ENCODE results near the gene NLRP11. TPM values are rescaled to one million over a fixed set of nuclear protein-coding genes. Genes with fewer than 3 reads are reported as not detected.
"Not testable (repeated sequence)": the region's sequence is repeated elsewhere in the genome, so short reads cannot be mapped to it uniquely, and the experiment has no call there.

The NLRP11 gene
- total and polyA plus RNA-seq, 5 experiments from 2014 or later = not detected

GRCh38 chr19:55769632-55770031 lies 62.2 kb downstream of the NLRP11 start:
- POLR2A ChIA-PET, H3K27ac Mint-ChIP-seq, H3K4me3 Mint-ChIP-seq, H3K4me1 Mint-ChIP-seq, DNase-seq, ATAC-seq: not testable (repeated sequence)
- H3K27me3 Mint-ChIP-seq = peaks cover 19 to 54% (median 21%) of the 10 kb centered on the region in 5 donors
- H3K9me3 Mint-ChIP-seq = peaks cover 0 to 39% (median 7%) of the 10 kb centered on the region in 9 donors
- H3K36me3 Mint-ChIP-seq = peaks cover 0 to 27% (median 0%) of the 10 kb centered on the region in 3 donors

GRCh38 chr19:55768818-55769217 lies 63.0 kb downstream of the NLRP11 start, which contains the start of gene RFPL4AL1:
RFPL4AL1 (plus strand) TSS chr19:55769118; CDS start chr19:55771805, 2,687 bp downstream.
- H3K4me3 Mint-ChIP-seq, POLR2A ChIA-PET, H3K27ac Mint-ChIP-seq, H3K4me1 Mint-ChIP-seq, ATAC-seq, DNase-seq: not testable (repeated sequence)
- Mint-ChIP-seq H3K9me3 (peaks cover 0 to 38% (median 7%) of the 10 kb centered on the region in 9 donors), H3K27me3 (peaks cover 18 to 56% (median 21%) of the 10 kb centered on the region in 5 donors), H3K36me3 (peaks cover 0 to 27% (median 0%) of the 10 kb centered on the region in 3 donors)

GRCh38 chr19:55766466-55766865 lies 65.3 kb downstream of the NLRP11 start:
- peaks cover 20 to 50% (median 22%) of the 10 kb centered on the region in 5 donors for H3K27me3 Mint-ChIP-seq
- ATAC-seq = no peak
- no peak for DNase-seq
- H3K27ac Mint-ChIP-seq = no peak overlapping the region
- H3K4me3 Mint-ChIP-seq = no peak overlapping the region
- H3K9me3 Mint-ChIP-seq = peaks cover 0 to 38% (median 7%) of the 10 kb centered on the region in 9 donors
- peaks cover 0 to 27% (median 0%) of the 10 kb centered on the region in 3 donors for H3K36me3 Mint-ChIP-seq
- no peaks in the 10 kb centered on the region for H3K4me1 Mint-ChIP-seq
- POLR2A ChIA-PET = no interaction called here

DNA sequence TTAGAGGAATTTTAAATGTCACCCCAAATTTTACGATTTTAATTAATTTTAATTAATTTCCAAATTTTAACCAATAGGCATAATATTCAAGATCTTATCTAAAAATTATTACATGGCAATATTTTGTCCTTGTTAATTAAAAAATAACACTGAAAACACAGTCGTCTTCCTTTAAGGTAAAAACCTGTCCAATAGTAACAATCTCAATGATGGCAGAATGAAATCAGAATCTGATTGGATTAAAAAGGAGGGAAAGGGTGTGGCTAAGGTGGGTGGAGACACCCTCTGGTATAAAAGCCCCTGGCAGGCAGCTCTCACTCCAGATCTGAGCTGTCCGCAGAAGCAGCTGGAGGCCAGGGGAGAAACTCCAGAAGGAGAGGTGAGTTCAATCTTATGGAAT lies 73.0 kb downstream of the NLRP11 start, which contains the start of gene RFPL4A:
Gene RFPL4A, plus strand, starts transcription at position 301 of the 400 bp plus-strand sequence. CDS start 2,704 bp downstream, outside the sequence.
- H3K27ac Mint-ChIP-seq, H3K9me3 Mint-ChIP-seq, DNase-seq, POLR2A ChIA-PET, H3K4me3 Mint-ChIP-seq, ATAC-seq, H3K36me3 Mint-ChIP-seq, H3K4me1 Mint-ChIP-seq: not testable (repeated sequence)
- H3K27me3 Mint-ChIP-seq = peaks cover 0 to 38% (median 18%) of the 10 kb centered on the region in 5 donors

- DNase-seq, H3K36me3 Mint-ChIP-seq, ATAC-seq, POLR2A ChIA-PET, H3K4me3 Mint-ChIP-seq, H3K4me1 Mint-ChIP-seq, H3K27ac Mint-ChIP-seq, H3K9me3 Mint-ChIP-seq: not testable (repeated sequence)
- peaks cover 3 to 50% (median 19%) of the 10 kb centered on the region in 5 donors for H3K27me3 Mint-ChIP-seq
Measured at GRCh38 chr19:55756808-55757207, 75.0 kb downstream of the NLRP11 start.

DNA sequence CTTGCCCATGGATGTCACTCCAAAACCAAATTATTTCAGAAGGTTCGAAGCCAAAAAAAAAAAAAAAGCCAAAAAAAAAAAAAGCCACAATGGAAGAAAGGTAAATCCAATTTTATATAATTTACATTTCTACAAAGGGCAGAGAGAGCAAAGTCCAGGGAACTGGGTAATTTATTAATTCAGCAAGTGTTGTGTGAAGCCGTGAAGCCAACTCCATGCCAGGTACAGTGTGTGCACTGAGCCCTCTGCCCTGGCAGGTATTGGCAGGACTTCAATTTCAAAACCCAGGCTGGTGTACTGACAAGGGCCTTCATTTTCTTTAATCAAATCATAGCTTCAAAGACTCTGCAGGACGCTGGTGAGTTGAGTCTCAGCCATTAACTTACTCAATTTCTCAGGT lies 78.4 kb downstream of the NLRP11 start:
- peaks cover 7 to 40% (median 12%) of the 10 kb centered on the region in 5 donors for H3K27me3 Mint-ChIP-seq
- H3K36me3 Mint-ChIP-seq = no peaks in the 10 kb centered on the region
- H3K9me3 Mint-ChIP-seq = peaks cover 0 to 4% (median 0%) of the 10 kb centered on the region in 9 donors
- no peak overlapping the region for H3K27ac Mint-ChIP-seq
- DNase-seq (no peak), ATAC-seq (no peak)
- POLR2A ChIA-PET = no interaction called here
- H3K4me1 Mint-ChIP-seq = no peaks in the 10 kb centered on the region
- H3K4me3 Mint-ChIP-seq = no peak overlapping the region

DNA sequence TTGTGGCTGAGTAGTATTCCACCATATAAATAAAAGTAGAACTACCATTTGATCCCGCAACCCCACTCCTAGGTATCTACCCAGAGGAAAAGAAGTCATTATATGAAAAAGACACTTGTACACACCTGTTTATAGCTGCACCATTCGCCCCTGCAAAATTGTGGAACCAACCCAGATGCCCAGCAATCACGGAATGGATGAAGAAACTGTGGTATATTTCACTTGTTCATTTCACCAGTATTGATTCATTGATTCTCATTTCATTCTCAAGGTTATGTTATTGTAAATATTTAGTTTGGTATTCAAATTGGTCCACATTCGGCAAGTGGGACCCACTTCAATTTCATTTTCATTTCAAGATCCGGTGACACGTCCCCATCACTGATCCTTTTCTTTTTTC lies 81.1 kb downstream of the NLRP11 start:
- H3K27ac Mint-ChIP-seq = no peak overlapping the region
- POLR2A ChIA-PET = no interaction called here
- peaks cover 0 to 4% (median 0%) of the 10 kb centered on the region in 9 donors for H3K9me3 Mint-ChIP-seq
- peaks cover 6 to 20% (median 9%) of the 10 kb centered on the region in 5 donors for H3K27me3 Mint-ChIP-seq
- DNase-seq = no peak
- H3K4me3 Mint-ChIP-seq = no peak overlapping the region
- no peak for ATAC-seq
- no peaks in the 10 kb centered on the region for H3K36me3 Mint-ChIP-seq
- H3K4me1 Mint-ChIP-seq = no peaks in the 10 kb centered on the region

GRCh38 chr19:55738302-55738701 lies 93.5 kb downstream of the NLRP11 start, which contains the start of gene NLRP9:
NLRP9 (minus strand) TSS chr19:55738402; CDS start chr19:55738374, 28 bp downstream.
- no peak for DNase-seq
- no peak within 1 kb of the TSS for H3K4me3 Mint-ChIP-seq
- POLR2A ChIA-PET = no interaction called here
- peaks cover 7 to 19% (median 10%) of the 10 kb centered on the region in 5 donors for H3K27me3 Mint-ChIP-seq
- no peak for ATAC-seq
- H3K4me1 Mint-ChIP-seq = peaks cover 0 to 2% (median 0%) of the 10 kb centered on the region in 4 donors
- no peaks in the 10 kb centered on the region for H3K36me3 Mint-ChIP-seq
- H3K9me3 Mint-ChIP-seq = no peaks in the 10 kb centered on the region
- no peak within 1 kb of the TSS for H3K27ac Mint-ChIP-seq

Other genes starting within 250 kb of the NLRP11 start
- gene FIZ1, start 232.5 kb downstream of the NLRP11 start, total RNA-seq = 10 to 100 TPM; 19.0 to 22.0 TPM
- 1 to 10 TPM; 2.8 to 5.4 (median 3.4) TPM for gene FIZ1, start 232.5 kb downstream of the NLRP11 start, polyA plus RNA-seq
- gene ZNF524, start 231.7 kb downstream of the NLRP11 start, total RNA-seq = 10 to 100 TPM; 19.1 to 20.7 TPM
- gene ZNF524, start 231.7 kb downstream of the NLRP11 start, polyA plus RNA-seq = 10 to 100 TPM; 21.5 to 31.6 (median 23.6) TPM
- gene ZNF865, start 226.4 kb downstream of the NLRP11 start, total RNA-seq = 10 to 100 TPM; 21.6 to 24.4 TPM
- under 1 TPM in 2 of 3 donors, not detected in 1; 0.22 to 0.33 TPM for gene ZNF865, start 226.4 kb downstream of the NLRP11 start, polyA plus RNA-seq
- gene ZNF784, start 207.4 kb downstream of the NLRP11 start, total RNA-seq = 1 to 10 TPM; 8.1 to 9.2 TPM
- gene ZNF784, start 207.4 kb downstream of the NLRP11 start, polyA plus RNA-seq = 1 to 10 TPM in 2 of 3 donors, under 1 TPM in 1; 0.64 to 1.4 (median 1.1) TPM
- gene ZNF580, start 191.0 kb downstream of the NLRP11 start, total RNA-seq = 100 to 1,000 TPM; 110 to 111 TPM
- 10 to 100 TPM; 15.3 to 21.7 (median 20.3) TPM for gene ZNF580, start 191.0 kb downstream of the NLRP11 start, polyA plus RNA-seq
- 10 to 100 TPM; 33.8 to 36.3 TPM for gene ZNF581, start 188.3 kb downstream of the NLRP11 start, total RNA-seq
- 10 to 100 TPM; 21.2 to 35.9 (median 34.9) TPM for gene ZNF581, start 188.3 kb downstream of the NLRP11 start, polyA plus RNA-seq
- 1 to 10 TPM; 5.3 to 8.3 TPM for gene CCDC106, start 183.8 kb downstream of the NLRP11 start, total RNA-seq
- gene CCDC106, start 183.8 kb downstream of the NLRP11 start, polyA plus RNA-seq = 1 to 10 TPM; 2.6 to 4.4 (median 4.3) TPM
- 100 to 1,000 TPM; 284 to 289 TPM for gene U2AF2, start 177.0 kb downstream of the NLRP11 start, total RNA-seq
- gene U2AF2, start 177.0 kb downstream of the NLRP11 start, polyA plus RNA-seq = 10 to 100 TPM in 1 of 3 donors, 1 to 10 TPM in 2; 6.6 to 10.6 (median 8.1) TPM
- 10 to 100 TPM; 49.5 to 52.2 TPM for gene EPN1, start 156.8 kb downstream of the NLRP11 start, total RNA-seq
- 10 to 100 TPM in 1 of 3 donors, 1 to 10 TPM in 2; 5.5 to 15.8 (median 7.5) TPM for gene EPN1, start 156.8 kb downstream of the NLRP11 start, polyA plus RNA-seq
- gene NLRP9, start 93.6 kb downstream of the NLRP11 start, total RNA-seq = not detected
- not detected for gene NLRP9, start 93.6 kb downstream of the NLRP11 start, polyA plus RNA-seq
- gene RFPL4A, start 72.9 kb downstream of the NLRP11 start, total RNA-seq = not detected
- not detected for gene RFPL4A, start 72.9 kb downstream of the NLRP11 start, polyA plus RNA-seq
- not detected for gene RFPL4AL1, start 62.9 kb downstream of the NLRP11 start, total RNA-seq
- not detected for gene RFPL4AL1, start 62.9 kb downstream of the NLRP11 start, polyA plus RNA-seq
- not detected for gene NLRP4, start 4.5 kb upstream of the NLRP11 start, total RNA-seq
- not detected for gene NLRP4, start 4.5 kb upstream of the NLRP11 start, polyA plus RNA-seq
- not detected for gene NLRP13, start 100.3 kb upstream of the NLRP11 start, total RNA-seq
- gene NLRP13, start 100.3 kb upstream of the NLRP11 start, polyA plus RNA-seq = not detected
- not detected for gene NLRP8, start 115.8 kb upstream of the NLRP11 start, total RNA-seq
- gene NLRP8, start 115.8 kb upstream of the NLRP11 start, polyA plus RNA-seq = not detected
- not detected for gene NLRP5, start 154.8 kb upstream of the NLRP11 start, total RNA-seq
- not detected for gene NLRP5, start 154.8 kb upstream of the NLRP11 start, polyA plus RNA-seq

Data from naive thymus-derived CD8-positive, alpha-beta T cell (primary cell).